Measurements from ENCODE around the gene PLEKHM1.
"Not testable (repeated sequence)": the region's sequence is repeated elsewhere in the genome, so short reads cannot be mapped to it uniquely, and the experiment has no call there.

Gene PLEKHM1

DNA sequence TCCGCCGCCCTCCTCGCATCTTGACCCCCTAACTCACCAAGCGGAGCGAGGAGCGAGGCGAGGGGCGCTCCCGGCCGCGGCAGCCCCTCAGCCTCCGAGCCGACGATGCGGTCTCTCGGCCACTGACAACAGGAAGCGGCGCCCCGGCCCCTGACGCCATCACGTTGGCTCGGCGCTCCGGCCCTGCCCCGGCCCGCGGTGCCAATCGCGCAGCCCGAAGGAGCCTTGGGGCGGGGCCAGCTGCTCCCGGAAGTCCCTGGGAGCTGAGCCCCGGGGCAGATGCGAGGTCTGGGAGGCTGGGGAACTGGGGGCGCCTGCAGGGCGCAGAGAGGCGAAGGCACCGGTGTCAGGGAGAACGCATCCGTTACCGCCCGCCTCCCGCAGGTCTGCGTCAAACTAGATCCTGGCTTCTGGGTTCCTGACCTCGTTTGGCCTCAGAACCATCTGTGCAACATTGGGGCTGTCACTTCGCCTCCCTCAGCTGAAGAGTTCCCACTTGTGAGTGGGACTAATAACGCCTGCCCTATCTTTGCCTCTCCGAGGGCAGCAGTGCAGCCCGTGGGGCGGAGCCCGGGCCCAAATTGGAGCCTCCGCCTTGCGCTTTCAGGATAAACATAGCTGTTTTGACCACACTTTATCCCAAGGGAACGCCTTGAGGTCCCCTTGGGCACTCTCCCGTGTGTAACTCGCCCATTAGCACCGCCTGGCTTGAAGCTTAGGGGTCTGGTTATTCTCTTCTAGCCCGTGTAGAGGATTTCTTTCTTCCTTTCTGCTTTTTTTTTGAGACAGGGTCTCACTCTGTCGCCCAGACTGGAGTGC, at the start of gene PLEKHM1:
Gene PLEKHM1, minus strand, starts transcription at position 107 of the 819 bp plus-strand sequence. CDS start 8,237 bp downstream, outside the sequence.
- peak; percentile 46 to 68 for DNase-seq (ENCODE audit: low read depth in 2 of 2, low spot score in 1 of 2)

DNA sequence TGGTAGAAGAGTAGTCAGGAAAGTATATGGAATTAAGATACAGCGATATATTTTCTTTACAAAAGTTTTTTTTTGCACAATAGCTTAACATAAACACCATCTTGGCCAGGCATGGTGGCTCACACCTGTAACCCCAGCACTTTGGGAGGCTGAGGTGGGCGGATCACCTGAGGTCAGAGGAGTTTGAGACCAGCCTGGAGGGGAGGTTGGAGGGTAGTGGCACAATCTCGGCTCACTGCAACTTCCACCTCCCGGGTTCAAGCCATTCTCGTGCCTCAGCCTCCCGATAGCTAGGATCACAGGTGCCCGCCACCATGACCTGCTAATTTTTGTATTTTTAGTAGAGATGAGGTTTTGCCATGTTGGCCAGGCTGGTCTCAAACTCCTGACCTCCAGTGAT, 47.6 kb upstream of the PLEKHM1 start:
- DNase-seq (ENCODE audit: low read depth in 2 of 2, low spot score in 1 of 2) = not testable (repeated sequence)

DNA sequence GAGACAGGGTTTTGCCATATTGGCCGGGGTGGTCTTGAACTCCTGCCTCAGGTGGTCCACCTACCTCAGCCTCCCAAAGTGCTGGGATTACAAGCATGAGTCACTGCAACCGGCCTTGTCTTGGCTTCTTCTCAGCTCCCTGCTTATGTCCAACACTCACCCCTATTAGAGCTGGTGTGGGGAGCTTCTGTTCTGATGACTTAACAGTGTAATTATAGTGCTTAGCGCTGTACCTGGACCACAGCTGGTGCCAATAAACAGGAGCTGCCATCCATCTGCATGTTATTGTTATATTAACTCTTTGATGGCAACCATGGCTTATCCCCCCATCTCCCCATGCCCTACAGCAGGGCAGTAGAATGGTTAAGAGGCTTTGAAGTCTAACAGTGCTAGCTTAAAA, 15.6 kb upstream of the PLEKHM1 start:
- not testable (repeated sequence) for DNase-seq (ENCODE audit: low read depth in 2 of 2, low spot score in 1 of 2)

DNA sequence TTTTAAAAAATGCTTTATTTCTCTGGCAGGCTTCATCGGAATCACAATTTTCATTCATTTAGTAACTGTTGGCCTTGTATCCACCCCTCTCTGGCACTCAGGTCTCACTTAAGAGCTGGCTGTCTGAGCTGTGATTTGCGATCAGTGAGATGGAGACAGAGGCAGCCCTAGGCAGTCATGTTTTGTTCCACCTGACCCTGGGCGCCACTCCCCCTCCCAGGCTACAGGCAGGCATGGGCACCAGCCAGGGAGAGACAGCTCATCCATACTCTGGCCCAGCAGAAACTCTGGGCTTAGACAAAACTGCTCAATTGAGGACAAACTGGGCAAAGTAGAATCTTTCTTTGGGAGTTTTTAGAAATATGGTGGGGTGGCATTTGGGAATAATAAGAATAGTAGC, 14.7 kb upstream of the PLEKHM1 start:
- DNase-seq (ENCODE audit: low read depth in 2 of 2, low spot score in 1 of 2) = not testable (repeated sequence)

DNA sequence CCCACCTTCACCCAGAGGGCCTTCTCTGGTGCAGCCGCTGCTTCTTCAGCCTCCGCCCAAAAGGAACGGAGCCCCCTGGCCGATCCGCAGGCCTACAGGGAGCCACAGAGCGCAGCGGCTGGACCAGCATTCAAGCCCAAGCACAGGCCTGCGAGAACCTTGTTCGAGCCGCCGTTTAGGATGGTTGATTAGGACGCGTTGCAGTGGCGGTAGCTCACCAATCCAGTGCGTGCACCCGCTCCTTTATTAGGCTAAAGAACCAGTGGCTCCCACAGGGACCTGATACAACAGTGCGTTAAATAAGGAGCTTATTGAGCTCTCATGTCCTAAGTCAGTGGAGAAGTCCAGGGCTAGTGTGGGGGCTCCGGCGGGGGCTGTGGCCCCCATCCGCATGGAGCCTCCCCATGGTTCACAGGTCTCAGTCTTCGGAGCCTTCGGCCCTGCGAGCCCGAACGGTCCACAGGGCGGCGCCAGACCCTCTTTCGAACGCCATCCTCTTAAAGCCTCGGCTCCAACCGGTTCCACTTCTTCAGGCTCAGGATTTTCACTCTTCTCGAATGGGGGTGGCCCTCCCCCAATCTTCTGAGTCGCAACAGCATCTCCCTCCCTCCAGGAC, 10.7 kb upstream of the PLEKHM1 start:
- DNase-seq (ENCODE audit: low read depth in 2 of 2, low spot score in 1 of 2) = not testable (repeated sequence)

DNA sequence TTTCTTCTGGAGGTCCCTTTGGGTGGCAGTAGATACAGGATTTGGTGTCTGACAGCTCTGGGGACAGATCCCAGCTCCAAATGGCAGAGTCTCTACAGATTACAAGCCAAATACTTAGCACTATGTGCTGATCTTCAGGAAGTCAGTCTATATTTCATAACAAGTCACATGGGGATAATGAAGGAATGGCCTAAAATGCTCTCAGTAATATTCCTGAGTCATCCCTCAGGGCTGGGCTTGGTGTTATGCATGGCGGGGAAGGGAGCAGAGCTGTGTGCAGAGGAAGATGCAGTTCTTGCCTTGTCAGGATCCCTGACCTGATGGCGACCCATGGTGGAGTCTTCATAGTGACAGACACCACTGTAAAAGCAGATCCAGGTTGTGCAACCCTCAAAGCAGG, 10.0 kb upstream of the PLEKHM1 start:
- DNase-seq (ENCODE audit: low read depth in 2 of 2, low spot score in 1 of 2) = not testable (repeated sequence)

DNA sequence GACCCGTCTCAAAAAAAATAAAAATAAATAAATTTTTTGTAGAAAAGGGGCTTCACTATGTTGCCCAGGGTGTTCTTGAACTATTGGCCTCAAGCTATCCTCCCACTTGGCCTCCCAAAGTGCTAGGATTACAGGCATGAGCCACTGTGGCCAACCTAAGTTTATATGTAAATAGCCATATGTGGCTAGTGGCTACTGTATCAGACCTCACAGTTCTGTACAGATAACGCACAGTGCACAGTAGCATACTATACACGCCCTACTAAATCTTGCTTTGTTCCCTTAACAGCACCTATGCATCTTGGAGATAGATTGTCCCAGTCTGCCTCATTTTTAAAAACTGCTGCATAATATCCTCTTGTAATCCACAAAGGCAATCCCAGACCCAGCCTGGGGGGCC, 8.7 kb upstream of the PLEKHM1 start:
- DNase-seq (ENCODE audit: low read depth in 2 of 2, low spot score in 1 of 2) = not testable (repeated sequence)

DNA sequence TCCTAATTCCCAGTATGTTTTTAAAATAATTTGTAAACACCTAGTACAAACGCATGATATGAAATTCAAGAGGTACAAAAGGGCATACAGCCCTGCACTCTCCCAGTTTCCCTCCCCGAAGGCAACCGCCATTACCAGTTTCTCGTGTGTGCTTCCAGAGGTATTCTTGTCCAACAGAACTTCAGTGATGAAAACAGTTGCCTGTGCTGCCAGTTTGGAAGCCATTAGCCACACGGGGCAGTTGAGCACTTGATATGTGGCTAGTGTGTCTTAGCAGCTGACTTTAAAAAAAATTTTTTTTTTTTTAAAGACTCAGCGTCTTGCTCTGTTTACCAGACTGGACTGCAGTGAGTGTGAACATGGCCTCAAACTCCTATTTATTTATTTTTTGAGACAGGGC, 7.9 kb upstream of the PLEKHM1 start:
- DNase-seq (ENCODE audit: low read depth in 2 of 2, low spot score in 1 of 2) = not testable (repeated sequence)

DNA sequence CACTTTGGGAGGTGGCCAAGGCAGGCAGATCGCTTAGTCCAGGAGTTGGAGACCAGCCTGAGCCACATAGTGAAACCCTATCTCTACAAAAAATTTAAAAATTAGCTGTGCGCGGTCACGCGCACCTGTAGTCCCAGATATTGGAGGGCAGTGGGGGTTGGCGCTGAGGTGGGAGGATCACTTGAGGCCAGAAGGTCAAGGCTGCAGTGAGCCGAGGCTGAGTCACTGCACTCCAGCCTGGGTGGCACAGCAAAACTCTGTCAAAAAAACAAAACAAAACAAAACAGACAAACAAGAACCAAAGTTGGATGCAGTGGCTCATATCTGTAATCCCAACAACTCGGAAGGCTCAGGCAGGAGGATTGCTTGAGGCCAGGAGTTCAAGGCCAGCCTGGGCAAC, 6.9 kb upstream of the PLEKHM1 start:
- not testable (repeated sequence) for DNase-seq (ENCODE audit: low read depth in 2 of 2, low spot score in 1 of 2)

DNA sequence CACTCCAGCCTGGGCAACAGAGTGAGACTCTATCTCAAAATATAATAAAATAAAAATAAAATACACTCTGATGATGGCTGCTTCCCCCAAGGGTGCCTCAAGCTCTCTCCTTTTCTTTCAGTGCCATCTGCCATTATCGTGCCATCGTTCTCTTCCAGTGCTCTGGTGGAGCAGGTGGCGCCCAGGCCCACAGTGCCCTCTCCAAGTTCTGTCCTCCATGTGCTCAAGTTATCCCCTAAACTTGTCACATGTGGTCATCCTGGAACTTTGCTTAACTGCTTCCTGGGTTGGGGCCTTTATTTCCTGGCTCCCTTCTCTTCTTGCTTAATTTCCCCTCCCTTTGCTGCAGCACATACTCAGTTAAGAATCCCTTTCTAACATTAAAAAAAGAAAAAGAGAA, 6.0 kb upstream of the PLEKHM1 start:
- DNase-seq (ENCODE audit: low read depth in 2 of 2, low spot score in 1 of 2) = not testable (repeated sequence)

DNA sequence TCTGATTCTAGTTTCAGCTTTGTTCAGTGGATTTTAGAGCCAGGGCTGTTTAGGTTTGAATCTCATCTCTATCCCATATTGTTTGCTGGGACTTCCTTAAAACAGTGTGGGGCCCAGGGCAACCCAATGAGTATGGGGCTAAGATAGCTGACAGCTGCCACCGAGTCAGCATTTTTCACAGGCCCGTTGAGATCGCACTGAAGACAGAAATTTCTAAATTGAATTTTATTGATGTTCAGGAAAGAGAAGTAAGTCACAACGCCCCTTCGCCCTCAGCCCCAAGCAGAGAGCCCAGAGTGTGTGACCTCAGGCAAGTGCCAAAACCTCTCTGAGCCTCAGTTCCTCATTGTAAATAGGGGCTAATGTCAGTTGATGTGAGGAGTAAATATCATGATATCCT, 4.0 kb upstream of the PLEKHM1 start:
- not testable (repeated sequence) for DNase-seq (ENCODE audit: low read depth in 2 of 2, low spot score in 1 of 2)

DNA sequence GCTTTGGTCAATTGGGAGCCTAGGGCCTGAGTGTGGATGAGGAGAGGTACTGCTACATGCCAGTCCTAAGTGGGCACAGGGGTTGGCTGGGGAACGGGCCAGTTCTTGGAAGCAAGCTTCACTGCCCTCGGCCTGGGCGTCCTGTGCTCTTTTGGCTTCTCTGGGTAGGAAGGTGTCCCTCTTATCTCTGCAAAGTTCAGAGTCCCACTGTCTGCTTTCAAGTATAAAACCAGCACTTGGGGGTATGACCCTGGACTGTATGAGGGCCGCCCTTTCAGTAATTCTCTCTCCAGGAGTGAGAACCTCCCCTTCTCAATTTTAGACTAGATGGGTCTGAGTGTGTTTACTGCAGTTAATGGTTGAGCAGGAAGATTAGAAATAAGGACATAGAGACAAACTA, 1.6 kb upstream of the PLEKHM1 start:
- DNase-seq (ENCODE audit: low read depth in 2 of 2, low spot score in 1 of 2) = not testable (repeated sequence)

DNA sequence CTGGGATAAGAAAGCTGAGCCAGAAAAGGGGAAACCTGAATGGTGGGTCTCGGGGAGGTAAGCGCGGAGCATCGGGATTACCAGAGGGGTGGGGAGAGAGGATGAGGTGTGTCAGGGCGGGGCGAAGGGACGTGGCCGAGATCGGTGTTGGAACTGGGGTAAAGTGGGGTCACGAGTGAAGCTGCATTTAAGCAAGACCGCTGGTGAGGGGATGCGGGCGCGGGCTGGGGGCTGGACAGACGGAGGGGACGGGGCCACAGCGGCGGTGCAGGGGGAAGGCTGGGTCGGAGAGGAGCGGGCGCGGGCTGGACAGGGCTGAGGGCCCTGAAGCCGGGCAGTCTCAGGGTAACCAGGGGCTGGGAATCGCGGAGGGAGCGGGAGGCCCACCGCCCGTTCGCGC, 323 bp downstream of the PLEKHM1 start:
- not testable (repeated sequence) for DNase-seq (ENCODE audit: low read depth in 2 of 2, low spot score in 1 of 2)

DNA sequence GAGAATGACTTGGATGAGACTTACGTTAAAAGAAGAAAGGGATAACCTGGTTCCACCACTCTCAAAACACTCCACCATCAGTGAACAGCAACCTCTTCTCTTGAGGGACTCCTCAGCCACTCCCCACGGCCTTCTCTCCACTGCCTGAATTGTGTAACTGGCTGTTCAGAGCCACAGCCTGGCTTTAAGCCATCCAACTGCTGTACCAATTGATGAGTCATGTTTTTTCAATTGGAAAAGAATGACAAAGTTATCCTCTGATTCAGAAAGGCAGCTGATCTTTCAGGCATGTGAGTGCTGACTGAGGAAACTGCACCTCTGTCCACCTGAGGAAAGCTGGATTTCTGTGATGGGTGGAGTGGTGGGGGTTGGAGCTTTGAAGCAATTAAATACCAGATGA, 2.8 kb downstream of the PLEKHM1 start:
- not testable (repeated sequence) for DNase-seq (ENCODE audit: low read depth in 2 of 2, low spot score in 1 of 2)

DNA sequence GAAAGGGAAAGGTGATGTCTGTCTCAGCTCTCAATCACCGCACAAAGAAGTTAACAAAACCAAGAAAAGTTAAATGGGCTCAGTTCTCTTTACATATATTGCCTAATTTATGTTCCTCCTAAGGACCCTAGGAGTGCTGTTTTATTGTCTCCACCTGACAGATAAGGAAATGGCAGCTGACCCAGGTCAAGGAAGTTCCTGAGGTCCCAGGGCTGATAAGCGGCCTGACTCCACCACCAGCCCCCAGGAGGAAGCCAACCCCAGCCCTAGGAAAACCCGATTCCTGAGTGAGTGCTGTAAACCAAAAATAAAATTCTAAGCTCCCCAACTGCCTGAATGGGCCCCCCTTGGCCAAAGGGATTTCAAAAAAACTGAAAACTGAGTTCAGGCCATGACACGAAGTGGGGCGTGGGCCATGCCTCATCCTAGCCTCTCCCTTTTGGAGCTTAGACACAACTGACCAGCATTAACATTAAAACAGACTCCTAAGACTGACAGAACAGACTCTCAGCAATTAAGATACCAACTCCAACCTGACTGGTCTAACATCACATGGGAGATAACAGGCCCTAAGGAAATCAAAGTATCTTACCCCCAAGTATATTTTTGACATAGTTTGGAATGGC, 6.8 kb downstream of the PLEKHM1 start:
- DNase-seq (ENCODE audit: low read depth in 2 of 2, low spot score in 1 of 2) = not testable (repeated sequence)

DNA sequence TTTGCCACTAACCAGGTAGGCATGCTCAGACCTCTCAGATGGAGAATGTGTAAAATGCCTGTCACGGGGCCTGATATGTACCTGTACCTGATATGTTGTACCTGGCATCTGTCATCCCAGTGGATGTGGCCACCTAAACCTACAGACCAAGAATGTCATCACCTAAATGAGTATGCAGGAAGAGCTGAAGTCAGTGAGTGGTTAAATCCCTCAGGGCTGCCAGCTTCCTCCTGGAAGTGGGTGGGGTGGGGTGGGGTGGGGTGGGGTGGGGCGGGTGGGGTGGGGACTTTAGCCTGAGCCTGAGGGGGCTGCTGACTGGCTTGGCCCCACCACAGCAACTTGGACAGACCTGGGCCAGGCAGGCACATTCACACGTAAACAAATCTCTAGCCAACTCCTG, 7.3 kb downstream of the PLEKHM1 start:
- not testable (repeated sequence) for DNase-seq (ENCODE audit: low read depth in 2 of 2, low spot score in 1 of 2)

DNA sequence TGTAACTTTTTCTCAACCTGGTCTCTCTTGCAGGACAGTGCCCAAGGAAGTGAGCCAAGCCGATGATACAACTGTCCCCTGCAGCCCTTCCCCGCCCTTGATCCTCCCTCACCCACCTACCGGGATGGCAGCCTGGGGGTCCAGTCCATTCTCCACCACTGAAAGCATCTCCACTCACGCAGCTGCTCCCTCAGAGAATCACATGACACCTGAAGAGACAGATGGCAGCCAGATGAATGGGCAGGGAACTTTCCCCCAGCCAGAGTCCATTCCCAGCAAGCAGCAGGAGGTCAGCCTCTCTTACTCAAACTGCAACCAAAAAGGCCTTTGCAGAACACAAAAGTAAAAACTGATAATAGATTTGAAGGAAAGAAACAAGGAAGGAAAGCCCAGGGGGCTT, 8.2 kb downstream of the PLEKHM1 start:
- not testable (repeated sequence) for DNase-seq (ENCODE audit: low read depth in 2 of 2, low spot score in 1 of 2)

DNA sequence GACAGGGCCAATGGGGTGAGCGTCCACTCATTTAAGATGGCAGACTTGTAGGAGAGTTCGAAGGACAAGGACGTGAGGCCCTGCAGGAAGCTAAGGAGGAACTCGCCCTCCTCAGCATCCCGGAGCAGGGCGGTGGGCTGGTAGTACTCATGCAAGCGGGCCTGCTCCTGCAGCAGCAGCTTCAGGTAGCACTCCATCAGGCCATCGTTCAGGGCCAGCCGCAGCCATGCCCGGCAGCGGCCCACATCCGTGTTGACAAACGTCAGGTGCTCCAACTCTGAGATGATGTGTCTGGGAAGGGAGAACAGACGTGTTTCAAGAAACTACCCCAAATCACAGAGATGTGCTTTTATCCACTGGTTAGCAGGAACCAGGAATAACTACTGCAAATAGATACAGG, 15.1 kb downstream of the PLEKHM1 start:
- not testable (repeated sequence) for DNase-seq (ENCODE audit: low read depth in 2 of 2, low spot score in 1 of 2)

DNA sequence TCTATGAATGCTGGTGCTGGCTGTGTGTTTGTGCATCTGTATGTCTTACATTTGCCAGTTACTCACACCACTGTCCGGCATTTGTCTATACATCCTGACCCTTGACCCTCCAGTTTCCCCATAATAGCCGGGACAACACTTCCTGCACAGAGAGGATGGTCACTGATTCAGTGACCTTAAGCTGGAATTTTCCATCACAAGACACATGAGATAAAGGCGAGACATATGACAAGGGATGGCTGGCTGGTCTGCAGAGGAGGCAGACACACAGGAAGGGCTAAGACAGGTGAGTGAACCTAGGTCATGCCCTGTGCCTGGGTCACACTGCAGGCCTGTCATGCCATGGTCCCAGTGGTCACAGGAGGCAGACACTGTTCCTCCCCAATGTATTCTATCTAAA, 18.3 kb downstream of the PLEKHM1 start:
- DNase-seq (ENCODE audit: low read depth in 2 of 2, low spot score in 1 of 2) = not testable (repeated sequence)

DNA sequence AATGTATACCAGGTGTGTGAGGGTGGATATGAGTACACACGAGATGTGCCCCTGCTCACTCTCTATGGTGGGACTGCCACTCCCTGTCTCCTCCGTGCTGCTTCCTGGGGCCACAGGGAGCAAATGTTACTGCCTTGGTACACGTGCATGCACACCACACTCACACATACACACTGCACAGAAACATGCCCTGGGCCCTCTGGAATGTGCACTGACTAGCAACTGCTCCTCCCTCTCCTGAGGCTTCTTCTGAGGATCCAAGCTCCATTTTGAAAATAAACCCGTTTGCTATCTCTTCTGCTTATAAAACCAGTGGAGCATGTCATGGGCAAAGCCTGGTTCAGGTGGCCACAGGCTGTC, 21.3 kb downstream of the PLEKHM1 start:
- not testable (repeated sequence) for DNase-seq (ENCODE audit: low read depth in 2 of 2, low spot score in 1 of 2)

DNA sequence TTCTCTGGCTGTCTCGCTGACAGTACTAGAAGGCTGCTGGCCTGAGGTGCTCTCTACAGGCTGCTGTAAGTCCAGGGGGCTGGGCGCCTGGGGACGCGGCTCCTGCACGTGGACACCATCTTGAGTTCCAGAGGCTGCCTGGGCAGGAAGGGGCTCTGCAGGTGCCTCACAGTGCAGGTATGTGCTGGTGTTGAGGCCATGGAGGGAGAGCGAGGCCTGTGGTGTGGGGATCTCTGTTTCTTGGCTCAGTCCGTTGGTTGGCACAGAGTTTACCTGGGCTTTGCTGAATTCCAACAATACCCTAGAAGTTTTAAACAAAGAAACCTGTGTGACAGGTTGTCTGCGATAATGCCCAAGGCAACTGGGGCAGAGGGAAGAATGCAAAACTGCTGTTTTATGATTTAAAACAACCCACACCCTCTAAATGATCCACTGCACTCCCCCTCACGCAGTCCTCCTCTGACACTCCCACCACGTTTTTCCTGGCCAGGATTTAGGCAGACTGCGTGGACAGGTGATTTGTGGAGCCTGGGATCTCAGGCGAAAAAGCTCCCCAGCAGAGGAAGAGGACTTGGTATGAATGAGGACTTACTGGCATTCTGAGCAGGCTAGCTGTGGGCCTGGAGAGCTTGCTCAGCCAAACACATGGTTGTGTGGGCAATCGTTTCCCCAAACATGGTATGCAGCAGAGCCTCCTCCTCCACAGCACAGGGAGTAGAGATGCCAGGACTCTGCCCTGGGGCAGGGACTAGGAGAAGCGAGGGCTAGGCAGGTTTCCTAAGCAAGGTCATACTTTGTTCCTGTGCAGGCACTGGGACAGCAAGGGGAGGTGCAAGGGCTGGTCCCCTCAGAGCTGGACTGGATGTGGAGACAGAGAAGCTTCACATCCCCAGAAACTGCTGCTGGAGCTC, 22.0 kb downstream of the PLEKHM1 start:
- DNase-seq (ENCODE audit: low read depth in 2 of 2, low spot score in 1 of 2) = not testable (repeated sequence)

Measured in stimulated activated CD8-positive, alpha-beta memory T cell treated with anti-CD3 and anti-CD28 coated beads, Interleukin-4, amount 100 ng/mL, for 1 hour (primary cell).